Measurements from ENCODE around the gene GEMIN7. TPM values are rescaled to one million over a fixed set of nuclear protein-coding genes. Genes with fewer than 3 reads are reported as not detected.

Gene GEMIN7
- total and polyA plus RNA-seq, 2 of the 13 experiments (the other 11 are each of a cell fraction or from before 2014, with no cell fraction given) = 24.1 to 30.6 TPM

GRCh38 chr19:45092747-45093678, 14.0 kb downstream of the GEMIN7 start, which contains the start of gene PPP1R37 (continued):
- TF ChIP-seq HMGXB3 (CRISPR knock-in tag; IDR thresholded peaks at IDR 0.05; ENCODE audit: borderline replicate concordance) (no peak; the same call in 1 of the 2 replicates), TFE3 (CRISPR knock-in tag; IDR thresholded peaks at IDR 0.05) (peak; percentile 63; the same call in 1 of the 2 replicates), ZFP36L2 (CRISPR knock-in tag; IDR thresholded peaks at IDR 0.05) (no peak), ZNF724P (CRISPR knock-in tag; IDR thresholded peaks at IDR 0.05; ENCODE audit: borderline replicate concordance) (peak; percentile 21; the same call in 1 of the 2 replicates), ZNF460 (CRISPR knock-in tag; IDR thresholded peaks at IDR 0.05; ENCODE audit: borderline replicate concordance) (no peak), ARID5B (CRISPR knock-in tag; IDR thresholded peaks at IDR 0.05) (peak; percentile 27; the same call in 1 of the 2 replicates), MEIS2 (CRISPR knock-in tag; IDR thresholded peaks at IDR 0.05) (peak; percentile 21), ZEB1 (IDR thresholded peaks at IDR 0.05; ENCODE audit: insufficient replicate concordance, low read depth) (peak; percentile 53), ZNF281 (CRISPR knock-in tag; IDR thresholded peaks at IDR 0.05; ENCODE audit: borderline replicate concordance) (peak; percentile 7; the same call in 1 of the 2 replicates), RBM39 (IDR thresholded peaks at IDR 0.05; ENCODE audit: low read depth, low read length, poor library complexity, severe bottlenecking) (peak; percentile 82), ZNF451 (CRISPR knock-in tag; IDR thresholded peaks at IDR 0.05) (peak; percentile 61; the same call in 1 of the 2 replicates), ZNF704 (CRISPR knock-in tag; IDR thresholded peaks at IDR 0.05; ENCODE audit: borderline replicate concordance) (0 out of 2 replicates have a peak, but pooled peaks have one; percentile 29)
